Osteocyte (in vitro differentiated cells): ENCODE data around the gene SLC47A1. TPM values are rescaled to one million over a fixed set of nuclear protein-coding genes. Genes with fewer than 3 reads are reported as not detected.

Experiments
- DNase-seq: peaks from one replicate; pipeline ENCODE4 v3.0.0; 2021; ENCODE audit warnings: mixed read lengths; ENCODE audit not compliant: unreplicated experiment; ENCODE audit errors: extremely low spot score
- H3K27ac Mint-ChIP-seq: one replicate; pipeline ENCODE4 v1.8.0; 2021; ENCODE audit warnings: mild to moderate bottlenecking, mixed read lengths; ENCODE audit not compliant: unreplicated experiment
- H3K27me3 Mint-ChIP-seq: one replicate; pipeline ENCODE4 v1.8.0; 2021; ENCODE audit warnings: mixed read lengths; ENCODE audit not compliant: unreplicated experiment
- H3K36me3 Mint-ChIP-seq: one replicate; pipeline ENCODE4 v1.8.0; 2021; ENCODE audit warnings: mixed read lengths; ENCODE audit not compliant: unreplicated experiment
- H3K4me1 Mint-ChIP-seq: one replicate; pipeline ENCODE4 v1.8.0; 2021; ENCODE audit warnings: mixed read lengths; ENCODE audit not compliant: unreplicated experiment
- H3K4me3 Mint-ChIP-seq: one replicate; pipeline ENCODE4 v1.8.0; 2021; ENCODE audit warnings: mild to moderate bottlenecking, moderate library complexity, mixed read lengths; ENCODE audit not compliant: unreplicated experiment
- H3K9me3 Mint-ChIP-seq: one replicate; pipeline ENCODE4 v1.8.0; 2021; ENCODE audit warnings: mixed read lengths; ENCODE audit not compliant: unreplicated experiment
- total RNA-seq: library from RNA; stranded (reverse); gene quantifications from 2 replicates; pipeline ENCODE4 v1.2.1, GENCODE V29; 2021
- TF ChIP-seq, protein P1 (sequence below): fragments of 200-600 bp; sonication (generic); IDR thresholded peaks from 2 replicates; pipeline ENCODE4 v1.5.0; 2021; ENCODE audit warnings: antibody characterized with exemption, mild to moderate bottlenecking, moderate library complexity

SLC47A1 gene
- total RNA-seq, 1 donor from 2014 or later: 2.4 TPM

DNA sequence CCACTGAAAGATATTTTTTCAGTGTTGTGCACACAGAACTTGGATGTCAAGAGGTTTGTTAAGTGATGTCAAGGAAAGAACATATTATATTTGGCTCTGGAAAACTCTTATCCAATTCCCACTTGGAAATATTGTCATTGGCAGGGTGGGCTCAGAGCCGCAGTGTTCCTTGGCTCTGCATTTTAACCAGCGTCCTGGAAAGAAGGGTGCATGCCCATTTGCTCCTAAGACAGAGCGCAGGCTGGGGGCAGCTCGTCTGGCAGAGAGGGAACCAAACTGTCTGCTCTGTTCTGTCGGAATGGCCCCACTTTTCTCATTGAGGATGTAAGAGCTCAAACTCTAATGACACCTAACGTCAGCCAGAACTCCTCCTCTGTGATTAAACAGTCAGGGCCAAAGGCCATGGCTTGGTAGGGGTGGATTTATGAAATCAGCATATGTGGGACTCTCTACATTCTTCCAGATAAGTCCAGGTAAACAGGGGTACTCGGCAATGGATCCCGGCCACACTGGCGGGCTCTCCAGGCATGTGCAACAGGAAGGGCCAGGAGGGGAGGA, 18.0 kb downstream of the SLC47A1 start:
- no peaks in the 10 kb centered on the region for H3K4me1 Mint-ChIP-seq
- DNase-seq: no peak
- no peak overlapping the region for H3K27ac Mint-ChIP-seq
- H3K4me3 Mint-ChIP-seq: no peak overlapping the region
- TF ChIP-seq, protein P1, sequence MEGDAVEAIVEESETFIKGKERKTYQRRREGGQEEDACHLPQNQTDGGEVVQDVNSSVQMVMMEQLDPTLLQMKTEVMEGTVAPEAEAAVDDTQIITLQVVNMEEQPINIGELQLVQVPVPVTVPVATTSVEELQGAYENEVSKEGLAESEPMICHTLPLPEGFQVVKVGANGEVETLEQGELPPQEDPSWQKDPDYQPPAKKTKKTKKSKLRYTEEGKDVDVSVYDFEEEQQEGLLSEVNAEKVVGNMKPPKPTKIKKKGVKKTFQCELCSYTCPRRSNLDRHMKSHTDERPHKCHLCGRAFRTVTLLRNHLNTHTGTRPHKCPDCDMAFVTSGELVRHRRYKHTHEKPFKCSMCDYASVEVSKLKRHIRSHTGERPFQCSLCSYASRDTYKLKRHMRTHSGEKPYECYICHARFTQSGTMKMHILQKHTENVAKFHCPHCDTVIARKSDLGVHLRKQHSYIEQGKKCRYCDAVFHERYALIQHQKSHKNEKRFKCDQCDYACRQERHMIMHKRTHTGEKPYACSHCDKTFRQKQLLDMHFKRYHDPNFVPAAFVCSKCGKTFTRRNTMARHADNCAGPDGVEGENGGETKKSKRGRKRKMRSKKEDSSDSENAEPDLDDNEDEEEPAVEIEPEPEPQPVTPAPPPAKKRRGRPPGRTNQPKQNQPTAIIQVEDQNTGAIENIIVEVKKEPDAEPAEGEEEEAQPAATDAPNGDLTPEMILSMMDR: no peak
- no peaks in the 10 kb centered on the region for H3K36me3 Mint-ChIP-seq
- peaks cover 12% of the 10 kb centered on the region for H3K27me3 Mint-ChIP-seq
- no peaks in the 10 kb centered on the region for H3K9me3 Mint-ChIP-seq

DNA sequence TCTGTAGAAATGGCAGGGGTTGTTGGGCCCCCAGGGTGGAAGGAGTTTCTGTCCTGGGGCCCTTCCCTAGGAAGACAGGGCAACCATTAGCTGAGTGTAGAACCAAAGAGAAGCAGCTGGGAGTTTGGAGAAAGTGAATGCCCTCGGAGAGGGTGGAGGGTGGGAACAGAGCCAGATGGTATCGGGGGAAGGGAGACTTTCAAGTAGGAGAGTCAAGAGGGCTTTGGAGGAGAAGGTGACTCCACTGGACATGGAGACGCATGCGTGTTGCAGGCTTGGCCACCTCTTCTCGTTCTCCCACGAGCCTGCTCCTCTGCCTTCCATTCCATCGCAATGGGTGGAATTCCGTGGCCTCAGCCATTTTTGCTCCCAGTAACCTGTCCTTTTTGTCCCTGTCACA, 19.4 kb downstream of the SLC47A1 start:
- H3K36me3 Mint-ChIP-seq: no peaks in the 10 kb centered on the region
- H3K4me3 Mint-ChIP-seq: no peak overlapping the region
- H3K4me1 Mint-ChIP-seq: no peaks in the 10 kb centered on the region
- TF ChIP-seq, protein P1: no peak
- no peak for DNase-seq
- peaks cover 16% of the 10 kb centered on the region for H3K27me3 Mint-ChIP-seq
- peaks cover 3% of the 10 kb centered on the region for H3K9me3 Mint-ChIP-seq
- no peak overlapping the region for H3K27ac Mint-ChIP-seq

DNA sequence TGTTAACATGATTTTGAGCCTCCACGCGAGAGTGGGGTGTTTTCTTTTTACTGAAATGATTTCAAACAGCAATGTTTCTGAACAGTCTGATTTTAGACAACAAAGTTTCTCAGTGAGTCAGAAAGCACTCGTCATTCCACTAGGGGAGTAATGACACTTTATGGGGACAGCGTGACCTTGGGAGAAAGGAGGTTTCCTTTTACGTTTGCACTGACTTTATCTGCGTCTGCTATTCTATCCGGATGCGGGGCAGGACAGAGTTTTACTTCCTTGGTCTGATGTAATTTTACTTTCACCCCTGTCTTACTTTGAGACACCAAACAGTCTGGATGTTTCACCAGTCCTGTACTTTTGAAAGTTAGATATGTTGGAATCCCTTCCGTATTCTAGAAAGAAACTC, 20.7 kb downstream of the SLC47A1 start:
- no peak for DNase-seq
- Mint-ChIP-seq H3K4me1 (no peaks in the 10 kb centered on the region), H3K9me3 (peaks cover 6% of the 10 kb centered on the region), H3K4me3 (no peak overlapping the region), H3K27me3 (peaks cover 16% of the 10 kb centered on the region), H3K36me3 (no peaks in the 10 kb centered on the region), H3K27ac (no peak overlapping the region)
- TF ChIP-seq, protein P1: no peak

DNA sequence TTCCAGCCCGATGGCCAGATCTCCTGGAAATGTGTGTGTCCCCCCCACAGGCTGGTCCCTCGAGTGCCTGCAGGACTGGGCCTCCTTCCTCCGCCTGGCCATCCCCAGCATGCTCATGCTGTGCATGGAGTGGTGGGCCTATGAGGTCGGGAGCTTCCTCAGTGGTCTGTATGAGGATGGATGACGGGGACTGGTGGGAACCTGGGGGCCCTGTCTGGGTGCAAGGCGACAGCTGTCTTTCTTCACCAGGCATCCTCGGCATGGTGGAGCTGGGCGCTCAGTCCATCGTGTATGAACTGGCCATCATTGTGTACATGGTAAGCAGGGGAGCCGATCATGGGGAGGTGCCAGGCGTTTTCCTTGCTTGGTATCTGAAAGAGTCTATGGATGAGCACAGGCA, 22.1 kb downstream of the SLC47A1 start:
- no peak overlapping the region for H3K4me3 Mint-ChIP-seq
- H3K27me3 Mint-ChIP-seq: peaks cover 16% of the 10 kb centered on the region
- no peak for DNase-seq
- no peak overlapping the region for H3K27ac Mint-ChIP-seq
- H3K36me3 Mint-ChIP-seq: no peaks in the 10 kb centered on the region
- peaks cover 6% of the 10 kb centered on the region for H3K9me3 Mint-ChIP-seq
- no peaks in the 10 kb centered on the region for H3K4me1 Mint-ChIP-seq
- TF ChIP-seq, protein P1: no peak

DNA sequence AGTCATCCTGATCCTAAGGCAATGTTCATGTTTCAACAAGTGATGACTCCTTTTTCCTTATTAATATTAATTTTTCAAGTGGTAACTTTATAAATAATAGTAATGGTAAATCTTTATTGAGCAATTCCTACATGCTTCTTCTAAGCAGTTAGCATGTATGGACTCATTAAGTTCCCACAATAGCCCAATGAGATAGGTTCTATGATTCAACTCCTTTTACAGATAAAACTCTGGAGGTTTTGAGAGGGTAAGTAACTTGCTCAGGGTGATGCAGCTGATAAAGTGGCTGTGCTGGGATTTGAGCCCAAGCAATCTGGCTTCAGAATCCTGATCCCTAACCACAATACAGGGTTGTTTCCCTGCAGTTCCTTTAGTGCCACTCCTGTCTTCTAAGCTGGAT, 25.3 kb downstream of the SLC47A1 start:
- H3K4me3 Mint-ChIP-seq: no peak overlapping the region
- H3K27me3 Mint-ChIP-seq: peaks cover 16% of the 10 kb centered on the region
- TF ChIP-seq, protein P1: no peak
- H3K4me1 Mint-ChIP-seq: no peaks in the 10 kb centered on the region
- no peak for DNase-seq
- H3K36me3 Mint-ChIP-seq: no peaks in the 10 kb centered on the region
- no peak overlapping the region for H3K27ac Mint-ChIP-seq
- peaks cover 6% of the 10 kb centered on the region for H3K9me3 Mint-ChIP-seq
